Liver (tissue), 9 donors: Measurements from ENCODE around the gene OLFML2A. TPM values are rescaled to one million over a fixed set of nuclear protein-coding genes. Genes with fewer than 3 reads are reported as not detected.

Experiments used
- DNase-seq: peaks from one replicate; pipeline ENCODE4 v3.0.0-alpha.2; 2017; ENCODE audit warnings: low spot score
- H3K27ac ChIP-seq, 2 donors: one replicate each; pipeline ENCODE4 v1.7.0; 2013; ENCODE audit warnings: inconsistent platforms in 2 of 2, low read length in 2 of 2, control low read depth in 1 of 2, low read depth in 1 of 2, mild to moderate bottlenecking in 1 of 2
- H3K27me3 ChIP-seq, 4 donors: one replicate each; pipeline versions ENCODE4 v1.6.1 to v1.7.0; 2013; ENCODE audit warnings: low read length in 3 of 4, inconsistent platforms in 1 of 4, mild to moderate bottlenecking in 1 of 4, moderate library complexity in 1 of 4; ENCODE audit not compliant: control insufficient read depth in 4 of 4, insufficient read depth in 4 of 4
- H3K36me3 ChIP-seq, 4 donors: one replicate each; pipeline versions ENCODE4 v1.6.1 to v1.7.0; 2013; ENCODE audit warnings: low read length in 3 of 4, mild to moderate bottlenecking in 3 of 4, low read depth in 1 of 4, moderate library complexity in 1 of 4; ENCODE audit not compliant: control insufficient read depth in 4 of 4, insufficient read depth in 3 of 4
- H3K4me1 ChIP-seq, 4 donors: one replicate each; pipeline versions ENCODE4 v1.6.1 to v1.7.0; 2013; ENCODE audit warnings: low read length in 3 of 4, mild to moderate bottlenecking in 3 of 4, moderate library complexity in 1 of 4; ENCODE audit not compliant: control insufficient read depth in 4 of 4, insufficient read depth in 4 of 4
- H3K4me3 ChIP-seq, 3 donors: one replicate each; pipeline versions ENCODE4 v1.6.1 to v1.7.0; 2013; ENCODE audit warnings: low read length in 3 of 3, control low read depth in 1 of 3, low read depth in 1 of 3, mild to moderate bottlenecking in 1 of 3
- H3K9ac ChIP-seq, 2 donors: one replicate each; pipeline ENCODE4 v1.7.0; 2013; ENCODE audit warnings: low read length in 2 of 2, mild to moderate bottlenecking in 2 of 2, moderate library complexity in 2 of 2, control low read depth in 1 of 2, low read depth in 1 of 2
- H3K9me3 ChIP-seq, 4 donors: one replicate each; pipeline versions ENCODE4 v1.6.1 to v1.7.0; 2013; ENCODE audit warnings: low read length in 3 of 4; ENCODE audit not compliant: control insufficient read depth in 4 of 4
- ATF3 ChIP-seq: IDR thresholded peaks from 2 replicates; pipeline ENCODE4 v1.6.1; 2016; ENCODE audit warnings: antibody characterized with exemption
- CTCF ChIP-seq: fragments of 150-350 bp; IDR thresholded peaks from 2 replicates; pipeline ENCODE4 v1.5.1; 2017; ENCODE audit warnings: improper control_type of control experiment, low read depth, low read length; ENCODE audit not compliant: missing input control
- EGR1 ChIP-seq, 2 donors: IDR thresholded peaks; 2 replicates each; pipeline ENCODE4 v1.6.1; 2016 to 2018; ENCODE audit warnings: antibody characterized with exemption in 2 of 2, low read depth in 2 of 2
- FOXA1 ChIP-seq: IDR thresholded peaks from 2 replicates; pipeline ENCODE4 v1.6.1; 2016; ENCODE audit warnings: antibody characterized with exemption
- GABPA ChIP-seq, 2 donors: IDR thresholded peaks in 1 of 2; conservative IDR thresholded peaks in 1 of 2; 2 replicates each; pipeline ENCODE4 v1.6.1; 2016; ENCODE audit warnings: antibody characterized with exemption in 2 of 2, mild to moderate bottlenecking in 1 of 2, moderate library complexity in 1 of 2
- HNF4G ChIP-seq: IDR thresholded peaks from 2 replicates; pipeline ENCODE4 v1.6.1; 2016; ENCODE audit warnings: antibody characterized with exemption
- JUND ChIP-seq, 2 donors: IDR thresholded peaks; 2 replicates each; pipeline ENCODE4 v1.6.1; 2016; ENCODE audit warnings: antibody characterized with exemption in 2 of 2
- MAX ChIP-seq: IDR thresholded peaks from 2 replicates; pipeline ENCODE4 v1.6.1; 2016; ENCODE audit warnings: antibody characterized with exemption
- NR2F2 ChIP-seq: IDR thresholded peaks from 2 replicates; pipeline ENCODE4 v1.6.1; 2016; ENCODE audit warnings: antibody characterized with exemption
- RAD21 ChIP-seq, 2 donors: IDR thresholded peaks; 2 replicates each; pipeline ENCODE4 v1.6.1; 2016; ENCODE audit warnings: antibody characterized with exemption in 2 of 2, mild to moderate bottlenecking in 2 of 2
- REST ChIP-seq: IDR thresholded peaks from 2 replicates; pipeline ENCODE4 v1.6.1; 2016; ENCODE audit warnings: antibody characterized with exemption, mild to moderate bottlenecking
- SP1 ChIP-seq: IDR thresholded peaks from 2 replicates; pipeline ENCODE4 v1.6.1; 2018; ENCODE audit warnings: antibody characterized with exemption, mild to moderate bottlenecking
- TAF1 ChIP-seq: conservative IDR thresholded peaks from 2 replicates; pipeline ENCODE4 v1.6.1; 2016; ENCODE audit warnings: antibody characterized with exemption, mild to moderate bottlenecking
- YY1 ChIP-seq: IDR thresholded peaks from 2 replicates; pipeline ENCODE4 v1.6.1; 2016; ENCODE audit warnings: antibody characterized with exemption, mild to moderate bottlenecking
- ZBTB33 ChIP-seq: IDR thresholded peaks from 2 replicates; pipeline ENCODE4 v1.6.1; 2016; ENCODE audit warnings: antibody characterized with exemption
- WGBS: extraction: QIAGEN DNeasy Blood & Tissue Kit; methylation state at CpG from one replicate; pipeline ENCODE4 v1.1.7; 2013; 5-methylcytosine and 5-hydroxymethylcytosine counted together
- polyA plus RNA-seq, 2 donors: library from polyadenylated mRNA; stranded (reverse) in 1 of 2; unstranded in 1 of 2; fragments of 200-250 nt in 1 of 2; fragments of >200 nt in 1 of 2; fragmentation: Nextera tagmentation in 1 of 2; extraction: Ambion mirVana in 1 of 2; gene quantifications; one replicate each; pipeline versions ENCODE4 v1.2.1 to v1.2.3, GENCODE V29; 2013 to 2015
- total RNA-seq, 2 donors: library from RNA; depleted of rRNA; stranded (reverse); fragments of >200 nt; gene quantifications; one replicate each; pipeline ENCODE4 v1.2.3, GENCODE V29; 2014
- donor health status: healthy.
- donor health status: healthy.
- donor health status: healthy.
- donor health status: healthy.
- donor health status: healthy.

Gene OLFML2A
- total and polyA plus RNA-seq, 4 donors: 0.15 to 1.1 (median 0.53) TPM

- Histone ChIP-seq H3K27me3 (no peaks in the 10 kb centered on the region), H3K36me3 (no peaks in the 10 kb centered on the region), H3K9me3 (no peaks in the 10 kb centered on the region), H3K4me1 (no peaks in the 10 kb centered on the region), H3K9ac (no peak overlapping the region), H3K4me3 (no peak overlapping the region), H3K27ac (no peak overlapping the region)
- DNase-seq: no peak
- TF ChIP-seq HNF4G (no peak), NR2F2 (no peak), GABPA (IDR thresholded peaks at IDR 0.05 in 1 of 2, conservative IDR thresholded peaks at IDR 0.05 in 1 of 2) (no peak), RAD21 (IDR thresholded peaks at IDR 0.05) (no peak), EGR1 (IDR thresholded peaks at IDR 0.05; ENCODE audit: low read depth in 2 of 2) (no peak), CTCF (no peak)
- WGBS: 89% methylated on average over 10 of the region's 10 CpGs
Observed at GRCh38 chr9:124797343-124798103, 20.6 kb downstream of the OLFML2A start.

- no peaks in the 10 kb centered on the region for H3K9me3 ChIP-seq
- 87% methylated on average over 13 of the region's 13 CpGs for WGBS
- H3K27ac ChIP-seq: no peak overlapping the region
- DNase-seq: no peak
- no peaks in the 10 kb centered on the region for H3K27me3 ChIP-seq
- H3K4me3 ChIP-seq: no peak overlapping the region
- H3K36me3 ChIP-seq: no peaks in the 10 kb centered on the region
- TF ChIP-seq ZBTB33: no peak
- no peak for TF ChIP-seq MAX
- no peak for TF ChIP-seq JUND (IDR thresholded peaks at IDR 0.05)
- no peak for TF ChIP-seq SP1
- no peak for TF ChIP-seq YY1
- no peak for TF ChIP-seq ATF3
- no peak for TF ChIP-seq FOXA1
- TF ChIP-seq EGR1 (IDR thresholded peaks at IDR 0.05; ENCODE audit: low read depth in 2 of 2): no peak
- no peak for TF ChIP-seq RAD21 (IDR thresholded peaks at IDR 0.05)
- TF ChIP-seq NR2F2: no peak
- TF ChIP-seq REST: no peak
- no peak for TF ChIP-seq TAF1
- no peak for TF ChIP-seq GABPA (IDR thresholded peaks at IDR 0.05 in 1 of 2, conservative IDR thresholded peaks at IDR 0.05 in 1 of 2)
- H3K9ac ChIP-seq: no peak overlapping the region
- no peaks in the 10 kb centered on the region for H3K4me1 ChIP-seq
Observed at GRCh38 chr9:124799274-124800006, 22.5 kb downstream of the OLFML2A start.
